HepG2 (cell line): ENCODE results near the gene EXOC6B. TPM values are rescaled to one million over a fixed set of nuclear protein-coding genes. Genes with fewer than 3 reads are reported as not detected.

Experiments used
- CENPT ChIP-seq: sonication (generic); formaldehyde crosslinking; IDR thresholded peaks from 2 replicates; pipeline ENCODE4 v1.8.0; 2022; ENCODE audit warnings: low read depth, mild to moderate bottlenecking, moderate library complexity, missing genetic modification reagents
- ETV6 ChIP-seq: sonication (generic); formaldehyde crosslinking; conservative IDR thresholded peaks from 2 replicates; pipeline ENCODE4 v1.4.0; 2020; ENCODE audit warnings: missing genetic modification reagents
- GFI1 ChIP-seq: sonication (generic); formaldehyde crosslinking; IDR thresholded peaks from 2 replicates; pipeline ENCODE4 v1.5.0; 2020; ENCODE audit warnings: missing genetic modification reagents, mild to moderate bottlenecking, borderline replicate concordance
- PHF5A ChIP-seq: IDR thresholded peaks from one replicate; pipeline ENCODE4 v1.6.1; 2018; ENCODE audit warnings: low read depth, missing genetic modification reagents; ENCODE audit not compliant: unreplicated experiment
- SP5 ChIP-seq: IDR thresholded peaks from 2 replicates; pipeline ENCODE4 v1.6.1; 2016; ENCODE audit warnings: low read depth, borderline replicate concordance
- TARDBP ChIP-seq: sonication (generic); formaldehyde crosslinking; IDR thresholded peaks from 2 replicates; pipeline ENCODE4 v1.8.0; 2022; ENCODE audit warnings: mild to moderate bottlenecking, missing genetic modification reagents
- ZNF276 ChIP-seq: sonication (generic); formaldehyde crosslinking; IDR thresholded peaks from 2 replicates; pipeline ENCODE4 v1.4.0; 2020; ENCODE audit warnings: mild to moderate bottlenecking, low read depth, missing genetic modification reagents
- ZNF317 ChIP-seq: sonication (generic); formaldehyde crosslinking; IDR thresholded peaks from 2 replicates; pipeline ENCODE4 v1.5.0; 2020; ENCODE audit warnings: mild to moderate bottlenecking, missing genetic modification reagents
- ZNF329 ChIP-seq: sonication (generic); formaldehyde crosslinking; IDR thresholded peaks from 2 replicates; pipeline ENCODE4 v1.9.0; 2021; ENCODE audit warnings: low read depth, mild to moderate bottlenecking, missing genetic modification reagents
- ZNF577 ChIP-seq: sonication (generic); formaldehyde crosslinking; IDR thresholded peaks from 2 replicates; pipeline ENCODE4 v1.4.0; 2020; ENCODE audit warnings: mild to moderate bottlenecking, low read depth, missing genetic modification reagents, borderline replicate concordance
- polyA plus RNA-seq, 8 experiments: library from polyadenylated mRNA; depleted of rRNA in 3 of 8; stranded (reverse) in 7 of 8; unstranded in 1 of 8; fragments of >200 nt; fragmentation: Illumina TruSeq in 4 of 8; extraction: Trizol in 4 of 8; gene quantifications; 2 replicates each; pipeline versions ENCODE4 v1.2.1 to v1.2.3, GENCODE V29; 2011 to 2016; ENCODE audit warnings: low read depth in 4 of 8, missing spikeins in 1 of 8, mixed read lengths in 1 of 8; ENCODE audit not compliant: insufficient read depth in 1 of 8
- total RNA-seq, 5 experiments: library from RNA; depleted of rRNA; stranded (reverse); fragments of >200 nt; fragmentation: Illumina TruSeq; extraction: Trizol; gene quantifications; 2 replicates each; pipeline ENCODE4 v1.2.3, GENCODE V29; 2016; ENCODE audit warnings: low read depth in 1 of 5
- TF ChIP-seq, protein P1 (sequence below): sonication (generic); formaldehyde crosslinking; IDR thresholded peaks from 2 replicates; pipeline ENCODE4 v1.4.0; 2020; ENCODE audit warnings: missing genetic modification reagents, borderline replicate concordance
- TF ChIP-seq, protein P2 (sequence below), 2 experiments: fragments of 450-650 bp in 1 of 2; sonication (generic) in 1 of 2; formaldehyde crosslinking in 1 of 2; IDR thresholded peaks; 2 replicates each; pipeline versions ENCODE4 v1.6.1 to v1.8.0; 2016 to 2022; ENCODE audit warnings: antibody characterized with exemption in 1 of 2, mild to moderate bottlenecking in 1 of 2, missing genetic modification reagents in 1 of 2

Gene EXOC6B
- total and polyA plus RNA-seq, 2 of the 13 experiments (the other 11 are each of a cell fraction or from before 2014, with no cell fraction given) = 9.1 to 15.9 TPM

DNA sequence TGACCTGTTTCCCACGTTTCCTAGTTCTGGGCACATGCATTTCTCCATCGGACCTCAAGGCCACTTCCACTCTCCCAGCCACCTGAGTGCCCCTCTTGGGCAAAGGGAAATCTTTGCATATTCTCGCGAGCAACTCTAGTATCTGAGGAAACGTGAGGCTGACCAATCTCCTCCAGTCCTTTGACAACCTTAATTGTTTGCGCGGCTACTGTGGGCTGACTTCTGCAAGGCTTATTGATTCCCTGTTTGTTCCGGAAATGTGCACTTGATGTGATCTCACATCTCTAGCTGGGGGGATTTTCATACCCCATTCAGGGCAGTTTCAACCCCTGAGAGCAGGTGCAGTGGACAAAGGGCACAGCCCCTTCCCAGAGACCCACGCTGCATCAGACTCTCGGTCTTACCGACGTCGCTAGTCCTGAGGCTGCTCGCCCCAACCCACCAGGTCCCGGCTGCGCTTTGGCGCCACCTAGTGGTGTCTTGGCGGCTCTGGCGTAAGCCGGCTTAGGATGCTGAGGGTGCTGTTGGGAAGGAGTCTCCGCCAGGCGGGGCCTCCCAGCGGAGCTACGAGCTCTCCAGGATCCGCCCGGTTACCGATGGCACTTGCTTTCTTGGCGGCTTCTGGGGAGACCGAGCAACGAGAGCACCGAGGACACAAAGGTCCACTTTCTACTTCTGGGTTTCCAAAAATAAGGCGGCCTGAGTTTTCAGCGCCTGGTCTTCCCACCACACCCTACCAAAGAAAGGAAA, 36.6 kb upstream of the EXOC6B start (continued):
- TF ChIP-seq, protein P1, sequence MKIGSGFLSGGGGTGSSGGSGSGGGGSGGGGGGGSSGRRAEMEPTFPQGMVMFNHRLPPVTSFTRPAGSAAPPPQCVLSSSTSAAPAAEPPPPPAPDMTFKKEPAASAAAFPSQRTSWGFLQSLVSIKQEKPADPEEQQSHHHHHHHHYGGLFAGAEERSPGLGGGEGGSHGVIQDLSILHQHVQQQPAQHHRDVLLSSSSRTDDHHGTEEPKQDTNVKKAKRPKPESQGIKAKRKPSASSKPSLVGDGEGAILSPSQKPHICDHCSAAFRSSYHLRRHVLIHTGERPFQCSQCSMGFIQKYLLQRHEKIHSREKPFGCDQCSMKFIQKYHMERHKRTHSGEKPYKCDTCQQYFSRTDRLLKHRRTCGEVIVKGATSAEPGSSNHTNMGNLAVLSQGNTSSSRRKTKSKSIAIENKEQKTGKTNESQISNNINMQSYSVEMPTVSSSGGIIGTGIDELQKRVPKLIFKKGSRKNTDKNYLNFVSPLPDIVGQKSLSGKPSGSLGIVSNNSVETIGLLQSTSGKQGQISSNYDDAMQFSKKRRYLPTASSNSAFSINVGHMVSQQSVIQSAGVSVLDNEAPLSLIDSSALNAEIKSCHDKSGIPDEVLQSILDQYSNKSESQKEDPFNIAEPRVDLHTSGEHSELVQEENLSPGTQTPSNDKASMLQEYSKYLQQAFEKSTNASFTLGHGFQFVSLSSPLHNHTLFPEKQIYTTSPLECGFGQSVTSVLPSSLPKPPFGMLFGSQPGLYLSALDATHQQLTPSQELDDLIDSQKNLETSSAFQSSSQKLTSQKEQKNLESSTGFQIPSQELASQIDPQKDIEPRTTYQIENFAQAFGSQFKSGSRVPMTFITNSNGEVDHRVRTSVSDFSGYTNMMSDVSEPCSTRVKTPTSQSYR (CRISPR knock-in tag) = no peak
- peak; percentile 78 for TF ChIP-seq TARDBP (CRISPR knock-in tag)
- TF ChIP-seq SP5 = no peak
- TF ChIP-seq CENPT (CRISPR knock-in tag) = no peak
- TF ChIP-seq GFI1 (CRISPR knock-in tag) = no peak; the same call in 1 of the 2 replicates
- TF ChIP-seq, protein P2, sequence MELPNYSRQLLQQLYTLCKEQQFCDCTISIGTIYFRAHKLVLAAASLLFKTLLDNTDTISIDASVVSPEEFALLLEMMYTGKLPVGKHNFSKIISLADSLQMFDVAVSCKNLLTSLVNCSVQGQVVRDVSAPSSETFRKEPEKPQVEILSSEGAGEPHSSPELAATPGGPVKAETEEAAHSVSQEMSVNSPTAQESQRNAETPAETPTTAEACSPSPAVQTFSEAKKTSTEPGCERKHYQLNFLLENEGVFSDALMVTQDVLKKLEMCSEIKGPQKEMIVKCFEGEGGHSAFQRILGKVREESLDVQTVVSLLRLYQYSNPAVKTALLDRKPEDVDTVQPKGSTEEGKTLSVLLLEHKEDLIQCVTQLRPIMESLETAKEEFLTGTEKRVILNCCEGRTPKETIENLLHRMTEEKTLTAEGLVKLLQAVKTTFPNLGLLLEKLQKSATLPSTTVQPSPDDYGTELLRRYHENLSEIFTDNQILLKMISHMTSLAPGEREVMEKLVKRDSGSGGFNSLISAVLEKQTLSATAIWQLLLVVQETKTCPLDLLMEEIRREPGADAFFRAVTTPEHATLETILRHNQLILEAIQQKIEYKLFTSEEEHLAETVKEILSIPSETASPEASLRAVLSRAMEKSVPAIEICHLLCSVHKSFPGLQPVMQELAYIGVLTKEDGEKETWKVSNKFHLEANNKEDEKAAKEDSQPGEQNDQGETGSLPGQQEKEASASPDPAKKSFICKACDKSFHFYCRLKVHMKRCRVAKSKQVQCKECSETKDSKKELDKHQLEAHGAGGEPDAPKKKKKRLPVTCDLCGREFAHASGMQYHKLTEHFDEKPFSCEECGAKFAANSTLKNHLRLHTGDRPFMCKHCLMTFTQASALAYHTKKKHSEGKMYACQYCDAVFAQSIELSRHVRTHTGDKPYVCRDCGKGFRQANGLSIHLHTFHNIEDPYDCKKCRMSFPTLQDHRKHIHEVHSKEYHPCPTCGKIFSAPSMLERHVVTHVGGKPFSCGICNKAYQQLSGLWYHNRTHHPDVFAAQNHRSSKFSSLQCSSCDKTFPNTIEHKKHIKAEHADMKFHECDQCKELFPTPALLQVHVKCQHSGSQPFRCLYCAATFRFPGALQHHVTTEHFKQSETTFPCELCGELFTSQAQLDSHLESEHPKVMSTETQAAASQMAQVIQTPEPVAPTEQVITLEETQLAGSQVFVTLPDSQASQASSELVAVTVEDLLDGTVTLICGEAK (IDR thresholded peaks at IDR 0.05) = no peak
- TF ChIP-seq, protein P2 (CRISPR knock-in tag; IDR thresholded peaks at IDR 0.05) = no peak
- no peak for TF ChIP-seq ZNF577
- peak; percentile 55; the same call in 1 of the 2 replicates for TF ChIP-seq ZNF276
- TF ChIP-seq ZNF329 (CRISPR knock-in tag) = no peak
- TF ChIP-seq ZNF317 (CRISPR knock-in tag) = peak; percentile 69; the same call in 1 of the 2 replicates
- TF ChIP-seq PHF5A (CRISPR knock-in tag) = no peak
- peak; percentile 22; the same call in 1 of the 2 replicates for TF ChIP-seq ETV6 (CRISPR knock-in tag)
